Stomach (tissue), 4 donors: ENCODE results near the gene GSPT1.

ENCODE experiments used
- CTCF ChIP-seq, 7 experiments: fragments of 450-650 bp in 4 of 7; fragments of 200-600 bp in 3 of 7; sonication (generic) in 3 of 7; IDR thresholded peaks; one replicate each; pipeline ENCODE4 v1.5.1; 2016 to 2019; ENCODE audit warnings: antibody characterized with exemption in 7 of 7, control low read depth in 2 of 7, mild to moderate bottlenecking in 1 of 7
- EP300 ChIP-seq: sonication (generic); formaldehyde crosslinking; IDR thresholded peaks from one replicate; pipeline ENCODE4 v1.6.1; 2017; ENCODE audit warnings: antibody characterized with exemption

- TF ChIP-seq CTCF (IDR thresholded peaks at IDR 0.05) (no peak), EP300 (no peak)
Measured at GRCh38 chr16:11890231-11890965, 25.4 kb downstream of the GSPT1 start.
